ENCODE data around the gene USP35.

GRCh38 chr11:78220218-78221157, 31.8 kb downstream of the USP35 start:
- TF ChIP-seq EZH2 (IDR thresholded peaks at IDR 0.05; ENCODE audit: borderline replicate concordance, low read length): no peak
- no peak for TF ChIP-seq CTCF (conservative IDR thresholded peaks at IDR 0.05 in 1 of 2, IDR thresholded peaks at IDR 0.05 in 1 of 2; ENCODE audit: extremely low read depth in 1 of 2, insufficient read depth in 1 of 2, low read depth in 1 of 2, low read length in 2 of 2)
